ENCODE measurements around the gene ADAMTS12.

The ADAMTS12 gene

GRCh38 chr5:33809936-33810335, 81.9 kb downstream of the ADAMTS12 start:
- no peak for TF ChIP-seq CTCF (conservative IDR thresholded peaks at IDR 0.05; ENCODE audit: low read length)
- no peak overlapping the region for H3K4me3 ChIP-seq (ENCODE audit: low read length)
- no peak for DNase-seq (ENCODE audit: low read depth)

DNA sequence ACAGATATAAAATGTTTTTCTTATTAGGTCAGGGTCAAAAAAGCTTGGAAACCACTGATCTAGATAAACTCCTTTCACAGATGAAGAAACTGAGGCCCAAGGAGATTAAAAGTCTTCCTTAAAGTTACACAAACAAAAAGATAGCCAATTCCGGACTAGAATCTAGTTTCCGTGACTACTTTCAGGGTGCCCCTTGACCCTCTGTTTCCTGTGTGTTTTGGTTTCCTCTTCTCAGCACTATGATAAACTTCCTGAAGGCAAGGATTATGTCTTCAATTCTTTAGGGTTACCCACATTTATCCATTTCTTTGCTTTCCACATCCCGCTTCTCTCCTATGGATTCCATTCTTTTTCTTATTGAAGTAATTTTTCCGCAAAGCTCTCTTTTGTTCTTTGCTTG, 83.1 kb downstream of the ADAMTS12 start:
- DNase-seq (ENCODE audit: low read depth) = no peak
- no peak overlapping the region for H3K4me3 ChIP-seq (ENCODE audit: low read length)
- no peak for TF ChIP-seq CTCF (conservative IDR thresholded peaks at IDR 0.05; ENCODE audit: low read length)

DNA sequence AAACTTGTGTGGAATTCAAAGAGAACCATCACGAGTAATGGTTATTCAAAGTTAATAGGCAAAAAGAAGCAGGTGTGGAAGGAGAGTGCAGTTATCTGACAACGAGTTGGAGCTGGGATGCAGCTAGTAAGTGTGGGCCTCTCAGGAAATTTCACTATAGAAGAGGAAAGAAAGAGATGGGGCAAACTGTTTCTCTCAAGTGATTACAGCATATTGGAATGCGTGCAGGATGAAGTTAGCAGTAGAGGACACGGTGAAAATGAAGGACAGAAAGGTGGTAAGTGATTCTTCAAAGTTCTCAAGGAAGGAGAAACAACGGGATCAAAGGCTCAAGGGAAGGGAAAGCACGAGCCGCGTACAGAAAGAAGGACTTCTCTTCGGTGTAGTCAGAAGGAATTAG, 84.0 kb downstream of the ADAMTS12 start:
- no peak overlapping the region for H3K4me3 ChIP-seq (ENCODE audit: low read length)
- DNase-seq (ENCODE audit: low read depth) = no peak
- TF ChIP-seq CTCF (conservative IDR thresholded peaks at IDR 0.05; ENCODE audit: low read length) = no peak

DNA sequence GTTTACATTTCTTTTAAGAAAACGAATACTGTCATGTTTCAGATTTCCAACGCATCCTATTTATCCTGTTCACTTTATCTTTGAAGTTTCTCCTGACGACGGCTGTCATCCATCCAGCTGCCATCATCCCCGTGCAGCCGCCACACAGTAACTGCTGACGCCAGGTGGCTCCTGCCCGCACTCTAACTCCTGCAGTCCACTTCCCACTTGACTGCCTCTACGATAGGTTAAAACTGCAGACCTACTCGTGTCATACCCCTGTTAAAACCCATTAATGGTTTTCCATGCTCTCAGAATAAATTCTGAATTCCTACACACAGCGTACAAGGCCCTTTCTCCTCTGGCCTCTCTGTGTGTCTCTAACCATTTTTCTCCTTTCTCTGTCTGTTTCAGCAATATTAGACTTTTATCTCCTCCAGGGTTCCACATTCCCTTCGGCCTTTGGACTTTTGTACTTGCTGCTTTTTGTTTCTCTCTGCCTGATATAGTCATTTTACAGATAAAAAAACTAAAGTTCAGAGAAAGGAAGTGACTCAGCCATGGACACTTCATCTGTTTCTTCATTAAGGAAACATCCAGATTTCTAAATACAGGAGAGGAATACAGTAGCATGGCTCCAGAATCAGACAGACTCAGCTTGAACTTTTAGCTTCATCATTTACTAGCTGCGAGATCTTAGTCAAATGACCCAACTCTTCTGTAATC, 84.9 kb downstream of the ADAMTS12 start:
- TF ChIP-seq CTCF (conservative IDR thresholded peaks at IDR 0.05; ENCODE audit: low read length) = no peak
- DNase-seq (ENCODE audit: low read depth) = peak; percentile 77
- no peak overlapping the region for H3K4me3 ChIP-seq (ENCODE audit: low read length)

- DNase-seq (ENCODE audit: low read depth) = no peak
- no peak for TF ChIP-seq CTCF (conservative IDR thresholded peaks at IDR 0.05; ENCODE audit: low read length)
- no peak overlapping the region for H3K4me3 ChIP-seq (ENCODE audit: low read length)
Observed at GRCh38 chr5:33801292-33801691, 90.5 kb downstream of the ADAMTS12 start.

GRCh38 chr5:33800241-33800950, 91.4 kb downstream of the ADAMTS12 start:
- TF ChIP-seq CTCF (conservative IDR thresholded peaks at IDR 0.05; ENCODE audit: low read length) = no peak
- H3K4me3 ChIP-seq (ENCODE audit: low read length) = no peak overlapping the region
- DNase-seq (ENCODE audit: low read depth) = no peak

DNA sequence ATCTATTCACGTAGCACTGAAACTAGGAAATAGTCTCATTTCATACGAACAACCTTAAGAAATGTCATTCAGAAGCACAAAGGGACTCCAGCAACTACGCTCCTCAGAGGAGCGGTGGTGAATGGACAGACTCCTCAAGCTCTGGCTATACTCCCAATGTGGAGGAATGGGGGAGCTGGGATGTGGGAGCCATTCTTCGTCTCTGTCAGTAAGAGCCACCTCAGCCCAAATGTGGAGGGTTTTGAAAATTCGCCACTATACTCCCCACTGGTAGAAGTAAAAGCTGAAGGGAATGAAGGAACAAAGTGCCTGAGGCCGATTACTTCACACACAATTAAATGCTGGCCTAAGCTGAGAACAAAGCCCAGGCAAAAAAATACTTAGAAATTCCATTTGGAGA, 96.3 kb downstream of the ADAMTS12 start:
- DNase-seq (ENCODE audit: low read depth) = no peak
- no peak overlapping the region; the same call in none of the 2 replicates for H3K4me3 ChIP-seq (ENCODE audit: low read length)
- no peak for TF ChIP-seq CTCF (conservative IDR thresholded peaks at IDR 0.05; ENCODE audit: low read length)
